GM18505 (cell line): ENCODE measurements around the gene ODC1.

ENCODE experiments used
- ATAC-seq: cut with Tn5 transposase; IDR thresholded peaks from one replicate; pipeline ENCODE4 v1.9.1; 2021; ENCODE audit not compliant: unreplicated experiment
- POLR2A ChIP-seq: IDR thresholded peaks from 4 replicates; pipeline ENCODE4 v1.6.1; 2011; ENCODE audit warnings: borderline replicate concordance; ENCODE audit not compliant: insufficient read depth, insufficient read length; ENCODE audit errors: extremely low read depth

The ODC1 gene

GRCh38 chr2:10482913-10483312 is 34.8 kb upstream of the ODC1 start:
- ATAC-seq, result no peak
- no peak for TF ChIP-seq POLR2A

DNA sequence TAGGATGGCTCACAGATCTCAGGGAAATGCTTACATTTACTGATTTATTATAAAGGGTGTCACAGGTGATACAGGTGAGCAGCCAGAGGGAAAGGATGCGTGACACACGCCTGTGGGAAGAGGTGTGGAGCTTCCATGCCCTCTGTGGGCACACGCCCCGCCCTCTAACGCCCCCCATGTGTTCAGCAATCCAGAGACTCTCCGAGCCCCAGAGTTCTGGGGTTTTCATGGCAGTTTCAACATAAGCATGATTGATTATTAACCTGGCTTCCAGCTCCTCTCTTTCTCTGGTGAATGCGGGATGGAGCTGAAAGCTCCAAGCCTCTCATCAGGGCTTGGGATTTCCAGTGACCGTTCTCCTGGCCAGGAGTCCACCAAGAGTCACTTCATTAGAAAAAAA is 34.3 kb upstream of the ODC1 start:
- ATAC-seq, result no peak
- no peak for TF ChIP-seq POLR2A

GRCh38 chr2:10481666-10482157 is 33.6 kb upstream of the ODC1 start:
- no peak for TF ChIP-seq POLR2A

GRCh38 chr2:10481055-10481665 is 33.0 kb upstream of the ODC1 start:
- TF ChIP-seq POLR2A, result no peak
- ATAC-seq, result no peak

More at GRCh38 chr2:10481666-10482157, 33.6 kb upstream of the ODC1 start:
- no peak for ATAC-seq

DNA sequence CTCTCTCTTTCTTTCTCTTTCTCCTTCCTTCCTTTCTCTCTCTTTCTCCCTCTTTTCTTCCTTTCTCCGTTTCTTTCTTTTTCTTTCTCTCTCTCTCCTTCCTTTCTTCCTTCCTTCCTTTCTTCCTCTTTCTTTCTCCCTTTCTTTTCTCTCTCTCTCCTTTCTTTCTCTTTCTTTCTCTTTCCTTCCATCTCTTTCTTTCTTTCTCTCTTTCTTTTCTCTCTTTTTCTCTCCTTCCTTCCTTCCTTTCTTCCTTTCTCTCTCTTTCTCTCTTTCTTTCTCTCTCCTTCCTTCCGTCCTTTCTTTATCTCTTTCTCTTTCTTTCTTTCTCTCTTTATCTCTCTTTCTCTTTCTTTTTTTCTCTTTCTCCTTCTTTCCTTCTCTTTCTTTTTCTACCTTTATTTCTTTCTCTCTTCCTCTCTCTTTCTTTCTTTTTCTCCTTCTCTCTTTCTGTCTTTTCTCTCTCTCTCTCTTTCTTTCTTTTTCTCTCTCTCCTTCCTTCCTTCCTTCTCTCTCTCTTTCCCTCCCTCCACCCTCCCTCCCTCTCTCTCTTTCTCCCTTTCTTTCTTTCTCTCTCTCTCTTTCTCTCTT is 32.3 kb upstream of the ODC1 start:
- no peak for TF ChIP-seq POLR2A

DNA sequence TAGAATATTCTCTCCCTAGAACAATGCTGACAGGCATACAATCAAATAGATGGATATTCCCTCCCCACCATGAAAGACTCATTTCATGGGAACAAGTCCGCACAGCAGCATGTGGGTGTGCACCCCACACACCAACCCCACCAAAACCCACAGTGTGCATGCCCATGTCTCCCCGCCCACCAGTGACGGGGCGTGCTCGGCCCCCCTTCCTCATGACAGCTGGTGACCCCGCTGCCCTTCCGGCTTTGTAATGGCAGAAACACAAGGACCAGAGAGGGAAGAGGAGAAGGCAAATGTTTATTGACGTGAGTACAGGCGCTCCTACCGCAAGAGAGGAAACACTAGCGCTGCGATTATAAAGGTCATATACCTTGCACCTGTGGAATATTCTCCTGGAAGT is 30.8 kb upstream of the ODC1 start:
- TF ChIP-seq POLR2A, result no peak
- no peak for ATAC-seq

More for the DNA sequence above, 32.3 kb upstream of the ODC1 start:
- ATAC-seq, result no peak

DNA sequence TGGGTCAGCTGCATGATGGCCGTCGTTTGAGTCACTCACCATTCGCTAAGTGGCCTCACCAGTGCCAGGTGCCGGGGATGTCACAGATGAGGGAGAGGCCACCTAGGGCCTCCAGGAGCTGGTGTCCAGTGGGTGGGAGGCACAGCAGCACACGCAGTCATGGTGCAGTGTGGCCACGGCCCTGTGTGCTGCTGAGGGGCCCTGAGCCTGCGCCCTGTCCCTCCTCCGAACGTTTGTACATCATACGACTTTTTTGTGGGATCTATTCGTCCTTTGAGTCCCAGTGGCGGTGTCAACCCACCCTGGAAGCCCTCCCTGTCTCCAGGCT is 30.1 kb upstream of the ODC1 start:
- no peak for TF ChIP-seq POLR2A
- ATAC-seq, result no peak

- no peak for ATAC-seq
- no peak for TF ChIP-seq POLR2A
Observed at GRCh38 chr2:10477443-10478297, 29.5 kb upstream of the ODC1 start.

GRCh38 chr2:10476723-10477442 is 28.8 kb upstream of the ODC1 start:
- ATAC-seq, result no peak
- TF ChIP-seq POLR2A, result no peak

GRCh38 chr2:10475811-10476660 is 27.9 kb upstream of the ODC1 start:
- no peak for TF ChIP-seq POLR2A

GRCh38 chr2:10475221-10475722 is 27.1 kb upstream of the ODC1 start:
- ATAC-seq, result no peak
- TF ChIP-seq POLR2A, result no peak

More at GRCh38 chr2:10475811-10476660, 27.9 kb upstream of the ODC1 start:
- no peak for ATAC-seq

GRCh38 chr2:10473121-10473756 is 25.1 kb upstream of the ODC1 start:
- TF ChIP-seq POLR2A, result no peak
- ATAC-seq, result no peak
